ENCODE measurements around the gene B3GALT6. TPM values are rescaled to one million over a fixed set of nuclear protein-coding genes. Genes with fewer than 3 reads are reported as not detected.
"Not testable (repeated sequence)": the region's sequence is repeated elsewhere in the genome, so short reads cannot be mapped to it uniquely, and the experiment has no call there.

The B3GALT6 gene
- total RNA-seq, 1 experiment from 2014 or later = 25.9 TPM

DNA sequence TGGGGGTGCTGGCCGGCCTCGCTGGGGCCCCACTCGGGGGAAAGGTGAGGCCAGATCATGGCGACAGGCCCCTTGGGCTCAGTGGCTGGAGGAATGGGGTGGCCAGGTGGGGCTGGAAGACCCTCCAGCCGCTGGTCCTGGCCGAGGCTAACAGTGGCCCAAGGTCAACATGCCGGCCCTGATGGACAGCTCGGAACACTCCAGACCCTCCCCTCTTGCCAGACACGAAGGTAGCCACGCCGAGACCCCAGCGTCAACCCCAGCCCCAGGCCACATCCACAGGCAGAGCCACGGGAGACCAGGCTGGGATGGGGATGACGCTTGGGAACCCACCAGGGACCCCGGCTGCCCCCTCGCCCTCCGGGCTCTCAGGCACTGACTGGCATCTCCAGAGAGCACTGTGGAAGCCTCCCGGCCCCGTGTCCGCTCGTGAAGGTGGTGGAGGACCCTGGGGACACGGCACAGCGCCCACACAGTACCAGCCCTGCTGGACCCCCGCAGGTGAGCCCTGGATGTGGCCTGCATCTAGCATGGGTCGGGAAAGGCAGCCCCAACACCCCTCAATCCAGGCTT, 15.4 kb downstream of the B3GALT6 start:
- H3K36me3 Mint-ChIP-seq (ENCODE audit: insufficient read depth, unreplicated experiment) = peaks cover 12% of the 10 kb centered on the region
- intact Hi-C loops (cut with micrococcal nuclease; ENCODE audit: unreplicated experiment) = loop anchor here (5.0 kb wide), 1 partner anchor 125 kb away; no protein-coding TSS in a partner anchor
- DNase-seq = no peak
- CTCF ChIA-PET = no interaction called here
- no peak overlapping the region for H3K27ac Mint-ChIP-seq (ENCODE audit: unreplicated experiment)
- no peaks in the 10 kb centered on the region for H3K9me3 Mint-ChIP-seq (ENCODE audit: low read depth, unreplicated experiment)
- H3K4me3 Mint-ChIP-seq (ENCODE audit: low read depth, unreplicated experiment) = no peak overlapping the region
- BruUV-seq (replicated peaks) = no TSS peak
- H3K27me3 Mint-ChIP-seq (ENCODE audit: unreplicated experiment) = no peaks in the 10 kb centered on the region
- no peaks in the 10 kb centered on the region for H3K4me1 Mint-ChIP-seq (ENCODE audit: low read depth, unreplicated experiment)
- TF ChIP-seq, protein P1, sequence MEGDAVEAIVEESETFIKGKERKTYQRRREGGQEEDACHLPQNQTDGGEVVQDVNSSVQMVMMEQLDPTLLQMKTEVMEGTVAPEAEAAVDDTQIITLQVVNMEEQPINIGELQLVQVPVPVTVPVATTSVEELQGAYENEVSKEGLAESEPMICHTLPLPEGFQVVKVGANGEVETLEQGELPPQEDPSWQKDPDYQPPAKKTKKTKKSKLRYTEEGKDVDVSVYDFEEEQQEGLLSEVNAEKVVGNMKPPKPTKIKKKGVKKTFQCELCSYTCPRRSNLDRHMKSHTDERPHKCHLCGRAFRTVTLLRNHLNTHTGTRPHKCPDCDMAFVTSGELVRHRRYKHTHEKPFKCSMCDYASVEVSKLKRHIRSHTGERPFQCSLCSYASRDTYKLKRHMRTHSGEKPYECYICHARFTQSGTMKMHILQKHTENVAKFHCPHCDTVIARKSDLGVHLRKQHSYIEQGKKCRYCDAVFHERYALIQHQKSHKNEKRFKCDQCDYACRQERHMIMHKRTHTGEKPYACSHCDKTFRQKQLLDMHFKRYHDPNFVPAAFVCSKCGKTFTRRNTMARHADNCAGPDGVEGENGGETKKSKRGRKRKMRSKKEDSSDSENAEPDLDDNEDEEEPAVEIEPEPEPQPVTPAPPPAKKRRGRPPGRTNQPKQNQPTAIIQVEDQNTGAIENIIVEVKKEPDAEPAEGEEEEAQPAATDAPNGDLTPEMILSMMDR (IDR thresholded peaks at IDR 0.05; ENCODE audit: unreplicated experiment) = no peak

- H3K9me3 Mint-ChIP-seq (ENCODE audit: low read depth, unreplicated experiment); H3K4me1 Mint-ChIP-seq (ENCODE audit: low read depth, unreplicated experiment); CTCF ChIA-PET; H3K27me3 Mint-ChIP-seq (ENCODE audit: unreplicated experiment); DNase-seq; H3K4me3 Mint-ChIP-seq (ENCODE audit: low read depth, unreplicated experiment); BruUV-seq (replicated peaks); H3K27ac Mint-ChIP-seq (ENCODE audit: unreplicated experiment): not testable (repeated sequence)
- H3K36me3 Mint-ChIP-seq (ENCODE audit: insufficient read depth, unreplicated experiment) = peaks cover 19% of the 10 kb centered on the region
- intact Hi-C loops (cut with micrococcal nuclease; ENCODE audit: unreplicated experiment) = loop anchor here (5.0 kb wide), 1 partner anchor 126 kb away; no protein-coding TSS in a partner anchor
These were observed 16.2 kb downstream of the B3GALT6 start for GRCh38 chr1:1248009-1248913.

- Mint-ChIP-seq H3K4me3 (ENCODE audit: low read depth, unreplicated experiment) (no peak overlapping the region), H3K36me3 (ENCODE audit: insufficient read depth, unreplicated experiment) (peaks cover 40% of the 10 kb centered on the region), H3K27me3 (ENCODE audit: unreplicated experiment) (no peaks in the 10 kb centered on the region), H3K4me1 (ENCODE audit: low read depth, unreplicated experiment) (no peaks in the 10 kb centered on the region), H3K9me3 (ENCODE audit: low read depth, unreplicated experiment) (no peaks in the 10 kb centered on the region), H3K27ac (ENCODE audit: unreplicated experiment) (no peak overlapping the region)
- BruUV-seq (replicated peaks) = no TSS peak
- CTCF ChIA-PET = interaction anchor here (1.4 kb wide), 1 partner anchor 126 kb away, joined by 4 read pairs; no protein-coding TSS in a partner anchor
- DNase-seq = no peak
- TF ChIP-seq, protein P1 (IDR thresholded peaks at IDR 0.05; ENCODE audit: unreplicated experiment) = no peak
- intact Hi-C loops (cut with micrococcal nuclease; ENCODE audit: unreplicated experiment) = no loop called here
These were observed 18.8 kb downstream of the B3GALT6 start for GRCh38 chr1:1250786-1251284.

- CTCF ChIA-PET = no interaction called here
- intact Hi-C loops (cut with micrococcal nuclease; ENCODE audit: unreplicated experiment) = no loop called here
- peaks cover 43% of the 10 kb centered on the region for H3K36me3 Mint-ChIP-seq (ENCODE audit: insufficient read depth, unreplicated experiment)
- H3K4me1 Mint-ChIP-seq (ENCODE audit: low read depth, unreplicated experiment) = no peaks in the 10 kb centered on the region
- H3K4me3 Mint-ChIP-seq (ENCODE audit: low read depth, unreplicated experiment) = no peak overlapping the region
- no peak overlapping the region for H3K27ac Mint-ChIP-seq (ENCODE audit: unreplicated experiment)
- H3K27me3 Mint-ChIP-seq (ENCODE audit: unreplicated experiment) = no peaks in the 10 kb centered on the region
- DNase-seq = no peak
- no peaks in the 10 kb centered on the region for H3K9me3 Mint-ChIP-seq (ENCODE audit: low read depth, unreplicated experiment)
- BruUV-seq (replicated peaks) = no TSS peak
- TF ChIP-seq, protein P1 (IDR thresholded peaks at IDR 0.05; ENCODE audit: unreplicated experiment) = no peak
These were observed 21.3 kb downstream of the B3GALT6 start for GRCh38 chr1:1253314-1253713.
